Measurements from ENCODE around the gene SCRN1.

DNA sequence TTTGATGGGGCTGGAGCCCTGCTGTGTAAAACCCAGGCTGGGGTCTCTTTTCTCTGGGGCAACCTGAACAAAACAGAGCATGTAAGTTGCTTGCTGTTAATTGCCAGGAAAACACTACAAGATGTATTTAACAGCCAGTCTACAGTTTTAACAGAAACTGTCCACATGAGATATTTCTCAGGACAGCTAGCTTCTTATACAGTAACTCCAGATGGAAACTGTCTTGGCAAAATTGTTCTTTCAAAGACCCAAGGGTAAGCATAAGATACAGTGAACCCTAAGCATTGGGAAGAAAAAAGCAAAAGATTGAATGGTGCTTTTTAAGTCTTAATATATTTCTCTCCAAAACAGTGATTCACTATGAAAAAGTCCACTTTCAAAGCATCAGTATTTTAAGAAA lies 28.9 kb upstream of the SCRN1 start:
- no peak for TF ChIP-seq CTCF (IDR thresholded peaks at IDR 0.05)
- no peak for TF ChIP-seq POLR2AphosphoS5 (IDR thresholded peaks at IDR 0.05)
- no peak for TF ChIP-seq POLR2A (IDR thresholded peaks at IDR 0.05; ENCODE audit: low read depth)
- no peak for TF ChIP-seq EP300 (IDR thresholded peaks at IDR 0.05)
